Loucy (cell line): ENCODE measurements around the gene LYZ.

Experiments used
- H2AFZ ChIP-seq: fragments of 200-600 bp; sonication (generic); 2 replicates; pipeline ENCODE4 v1.6.0; 2016; ENCODE audit warnings: antibody characterized with exemption, mild to moderate bottlenecking, low read length, moderate library complexity
- H3F3A ChIP-seq: fragments of 200-600 bp; 2 replicates; pipeline ENCODE4 v1.6.0; 2016; ENCODE audit warnings: antibody characterized with exemption, low read depth, mild to moderate bottlenecking
- H3K27me3 ChIP-seq: fragments of 200-600 bp; sonication (generic); 2 replicates; pipeline ENCODE4 v1.6.1; 2014; ENCODE audit warnings: low read length, mild to moderate bottlenecking; ENCODE audit not compliant: insufficient read depth, poor library complexity, severe bottlenecking
- H3K36me3 ChIP-seq: fragments of 200-600 bp; sonication (generic); 2 replicates; pipeline ENCODE4 v1.6.1; 2016; ENCODE audit warnings: low read length; ENCODE audit not compliant: insufficient read depth
- H3K4me1 ChIP-seq: fragments of 200-600 bp; sonication (generic); 2 replicates; pipeline ENCODE4 v1.5.1; 2014; ENCODE audit warnings: low read length, mild to moderate bottlenecking; ENCODE audit not compliant: insufficient read depth, poor library complexity, severe bottlenecking
- H3K4me2 ChIP-seq: fragments of 200-600 bp; sonication (generic); 2 replicates; pipeline ENCODE4 v1.6.0; 2014; ENCODE audit warnings: antibody characterized with exemption, low read length, low read depth, mild to moderate bottlenecking; ENCODE audit not compliant: poor library complexity, severe bottlenecking
- H3K4me3 ChIP-seq: fragments of 200-600 bp; sonication (generic); 2 replicates; pipeline ENCODE4 v1.5.1; 2014; ENCODE audit warnings: low read length, mild to moderate bottlenecking, mixed read lengths; ENCODE audit not compliant: poor library complexity, severe bottlenecking
- H3K79me2 ChIP-seq: fragments of 200-600 bp; sonication (generic); 2 replicates; pipeline ENCODE4 v1.6.1; 2014; ENCODE audit warnings: low read length; ENCODE audit not compliant: insufficient read depth
- H3K9ac ChIP-seq: fragments of 200-600 bp; sonication (generic); 2 replicates; pipeline ENCODE4 v1.6.0; 2014; ENCODE audit warnings: mild to moderate bottlenecking, low read depth, low read length, moderate library complexity; ENCODE audit not compliant: poor library complexity, severe bottlenecking
- H3K9me2 ChIP-seq: fragments of 200-600 bp; sonication (generic); replicated peaks from 2 replicates; pipeline ENCODE4 v1.6.1; 2016; ENCODE audit warnings: low read depth, low read length, mixed read lengths
- H3K9me3 ChIP-seq: fragments of 200-600 bp; sonication (generic); 2 replicates; pipeline ENCODE4 v1.6.1; 2014; ENCODE audit warnings: mild to moderate bottlenecking, antibody characterized with exemption, low read length, low read depth; ENCODE audit not compliant: insufficient read depth
- H4K20me1 ChIP-seq: fragments of 200-600 bp; sonication (generic); 2 replicates; pipeline ENCODE4 v1.6.0; 2014; ENCODE audit warnings: antibody characterized with exemption, low read length, mild to moderate bottlenecking; ENCODE audit not compliant: insufficient read depth, poor library complexity, severe bottlenecking
- EZH2phosphoT487 ChIP-seq: fragments of 200-600 bp; IDR thresholded peaks from 2 replicates; pipeline ENCODE4 v1.6.1; 2018; ENCODE audit warnings: antibody characterized with exemption, mild to moderate bottlenecking, moderate library complexity, borderline replicate concordance
- TF ChIP-seq, protein P1 (sequence below): fragments of 200-600 bp; sonication (generic); conservative IDR thresholded peaks from 2 replicates; pipeline ENCODE4 v1.5.1; 2014; ENCODE audit warnings: mild to moderate bottlenecking, antibody characterized with exemption, low read length

LYZ gene

DNA sequence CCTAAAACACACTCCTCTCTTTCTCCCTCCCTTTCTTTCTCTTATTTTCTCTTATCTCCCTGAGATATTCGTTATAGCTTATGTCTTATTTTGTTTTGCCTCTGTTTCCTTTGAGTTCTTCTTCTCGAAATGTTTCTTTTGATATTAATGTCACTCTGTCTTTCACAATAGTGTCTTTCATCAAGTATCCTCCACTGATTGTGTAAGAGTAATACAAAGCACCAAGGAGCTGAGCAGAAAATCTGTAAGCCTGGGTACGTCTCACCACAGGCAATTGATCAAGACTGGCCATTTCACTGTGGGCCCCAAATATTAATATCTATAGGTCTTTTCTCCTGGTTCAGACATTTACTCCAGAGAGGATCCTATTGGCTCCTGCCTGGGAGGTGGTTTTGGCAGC lies 4.8 kb upstream of the LYZ start:
- Histone ChIP-seq H3K4me2 (no peak overlapping the region), H3K27me3 (no peaks in the 10 kb centered on the region), H3K9ac (no peak overlapping the region), H3K9me2 (no peaks in the 10 kb centered on the region), H3K36me3 (no peaks in the 10 kb centered on the region), H3F3A (no peaks in the 10 kb centered on the region), H4K20me1 (no peaks in the 10 kb centered on the region), H3K79me2 (no peaks in the 10 kb centered on the region), H3K4me1 (peaks cover 6% of the 10 kb centered on the region), H3K9me3 (no peaks in the 10 kb centered on the region), H2AFZ (no peak overlapping the region), H3K4me3 (no peak overlapping the region)
- TF ChIP-seq EZH2phosphoT487, result no peak

DNA sequence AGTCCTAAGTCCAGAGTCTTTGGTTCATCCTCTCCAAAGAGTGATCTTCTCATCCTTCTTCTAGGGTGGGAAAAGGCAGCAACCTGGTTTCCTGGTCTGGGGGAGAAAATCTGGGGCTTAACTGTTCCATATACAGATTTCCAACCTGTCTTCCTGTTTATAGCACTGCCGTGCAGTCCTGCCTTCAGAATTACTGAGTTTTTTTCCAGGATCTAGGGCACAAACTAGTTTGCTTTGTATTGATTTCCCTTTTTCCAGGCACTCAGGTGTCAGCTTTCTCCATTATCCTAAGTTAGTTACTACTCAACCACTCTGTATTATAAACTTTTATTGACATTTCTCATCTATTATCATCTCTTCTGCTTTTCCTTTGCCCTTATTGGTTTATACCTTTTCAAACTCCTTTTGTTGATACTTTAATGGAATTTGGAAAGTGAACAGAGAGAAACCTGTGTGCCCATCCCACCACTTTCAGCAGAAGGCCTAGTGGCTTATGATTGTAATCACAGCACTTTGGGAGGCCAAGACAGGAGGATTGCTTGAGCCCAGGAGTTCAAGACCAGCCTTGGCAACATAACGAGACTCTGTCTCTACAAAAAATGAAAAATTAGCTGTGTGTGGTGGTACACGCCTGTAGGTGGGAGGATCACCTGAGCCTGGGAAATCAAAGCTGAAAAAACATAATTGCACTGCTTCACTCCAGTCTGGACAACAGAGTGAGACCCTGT lies 4.1 kb upstream of the LYZ start:
- no peak overlapping the region for H3K4me2 ChIP-seq
- no peak overlapping the region for H3K9ac ChIP-seq
- H3K79me2 ChIP-seq, result no peaks in the 10 kb centered on the region
- H3K4me1 ChIP-seq, result peaks cover 7% of the 10 kb centered on the region
- TF ChIP-seq, protein P1, sequence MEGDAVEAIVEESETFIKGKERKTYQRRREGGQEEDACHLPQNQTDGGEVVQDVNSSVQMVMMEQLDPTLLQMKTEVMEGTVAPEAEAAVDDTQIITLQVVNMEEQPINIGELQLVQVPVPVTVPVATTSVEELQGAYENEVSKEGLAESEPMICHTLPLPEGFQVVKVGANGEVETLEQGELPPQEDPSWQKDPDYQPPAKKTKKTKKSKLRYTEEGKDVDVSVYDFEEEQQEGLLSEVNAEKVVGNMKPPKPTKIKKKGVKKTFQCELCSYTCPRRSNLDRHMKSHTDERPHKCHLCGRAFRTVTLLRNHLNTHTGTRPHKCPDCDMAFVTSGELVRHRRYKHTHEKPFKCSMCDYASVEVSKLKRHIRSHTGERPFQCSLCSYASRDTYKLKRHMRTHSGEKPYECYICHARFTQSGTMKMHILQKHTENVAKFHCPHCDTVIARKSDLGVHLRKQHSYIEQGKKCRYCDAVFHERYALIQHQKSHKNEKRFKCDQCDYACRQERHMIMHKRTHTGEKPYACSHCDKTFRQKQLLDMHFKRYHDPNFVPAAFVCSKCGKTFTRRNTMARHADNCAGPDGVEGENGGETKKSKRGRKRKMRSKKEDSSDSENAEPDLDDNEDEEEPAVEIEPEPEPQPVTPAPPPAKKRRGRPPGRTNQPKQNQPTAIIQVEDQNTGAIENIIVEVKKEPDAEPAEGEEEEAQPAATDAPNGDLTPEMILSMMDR, result no peak
- no peak for TF ChIP-seq EZH2phosphoT487
- H3K36me3 ChIP-seq, result no peaks in the 10 kb centered on the region
- no peaks in the 10 kb centered on the region for H3K9me2 ChIP-seq
- H2AFZ ChIP-seq, result no peak overlapping the region
- no peaks in the 10 kb centered on the region for H3K9me3 ChIP-seq
- H3F3A ChIP-seq, result no peaks in the 10 kb centered on the region
- no peak overlapping the region for H3K4me3 ChIP-seq
- no peaks in the 10 kb centered on the region for H4K20me1 ChIP-seq
- H3K27me3 ChIP-seq, result no peaks in the 10 kb centered on the region

- Histone ChIP-seq H3K9ac (no peak overlapping the region), H3K4me3 (no peak overlapping the region), H3K27me3 (no peaks in the 10 kb centered on the region), H3K9me3 (no peaks in the 10 kb centered on the region), H3K4me2 (no peak overlapping the region), H3K4me1 (peaks cover 7% of the 10 kb centered on the region), H3K36me3 (no peaks in the 10 kb centered on the region), H3F3A (no peaks in the 10 kb centered on the region), H3K79me2 (no peaks in the 10 kb centered on the region), H3K9me2 (no peaks in the 10 kb centered on the region), H2AFZ (no peak overlapping the region), H4K20me1 (no peaks in the 10 kb centered on the region)
- TF ChIP-seq, protein P1, result no peak
Observed at GRCh38 chr12:69345077-69345476, 3.1 kb upstream of the LYZ start.

- Histone ChIP-seq H3K9me2 (no peaks in the 10 kb centered on the region), H3K4me1 (peaks cover 7% of the 10 kb centered on the region), H2AFZ (no peak overlapping the region), H3K79me2 (no peaks in the 10 kb centered on the region), H3F3A (no peaks in the 10 kb centered on the region), H3K9ac (no peak overlapping the region), H3K4me2 (no peak overlapping the region), H3K36me3 (no peaks in the 10 kb centered on the region), H3K4me3 (no peak overlapping the region), H3K9me3 (no peaks in the 10 kb centered on the region), H3K27me3 (no peaks in the 10 kb centered on the region), H4K20me1 (no peaks in the 10 kb centered on the region)
- TF ChIP-seq, protein P1, result no peak
- TF ChIP-seq EZH2phosphoT487, result no peak
Observed at GRCh38 chr12:69345742-69346141, 2.4 kb upstream of the LYZ start.
